DMS79 (cell line): ENCODE results near the gene RNASE4.
"Not testable (repeated sequence)": the region's sequence is repeated elsewhere in the genome, so short reads cannot be mapped to it uniquely, and the experiment has no call there.

Experiments
- DNase-seq: peaks from one replicate; lab custom pipeline; 2025; lab: John Stamatoyannopoulos, UW

RNASE4 gene

DNA sequence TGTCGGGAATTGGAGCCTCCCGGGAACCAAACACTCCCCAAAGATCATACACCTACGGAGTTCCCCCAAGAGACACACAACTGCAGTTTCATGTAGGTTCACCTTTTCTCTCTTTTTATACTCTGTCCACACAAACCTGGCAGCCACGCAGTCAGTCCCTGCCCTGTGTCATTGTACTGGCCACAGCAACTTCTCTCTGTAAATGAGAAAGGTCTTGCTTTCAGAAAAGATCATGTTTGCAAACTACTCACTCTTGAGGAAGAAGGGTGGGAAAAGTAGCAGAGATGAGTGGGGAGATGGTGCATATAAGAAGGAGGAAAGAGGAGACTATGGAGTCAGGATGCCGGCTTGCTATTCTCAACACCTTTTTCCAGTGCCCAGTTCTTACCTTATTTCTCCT, 14.6 kb downstream of the RNASE4 start:
- no peak for DNase-seq

DNA sequence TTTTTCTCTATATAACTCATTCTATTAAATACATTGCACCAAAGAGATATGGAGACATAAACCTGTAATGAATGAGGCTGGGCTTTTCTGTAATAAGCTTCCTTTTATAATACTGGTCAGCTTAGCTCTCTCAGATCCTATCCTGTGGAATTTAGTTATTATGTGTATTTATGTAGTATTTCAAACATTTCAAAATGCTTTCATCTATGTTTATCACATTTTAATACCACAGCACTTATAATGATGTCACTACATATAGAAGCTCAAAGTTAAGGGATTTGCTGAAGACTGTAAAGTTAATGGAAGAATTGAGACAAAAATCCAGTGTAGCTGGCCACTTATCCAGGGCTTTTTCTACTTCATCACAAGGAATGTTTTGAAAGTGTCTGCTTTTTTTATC, 15.6 kb downstream of the RNASE4 start:
- no peak for DNase-seq

DNA sequence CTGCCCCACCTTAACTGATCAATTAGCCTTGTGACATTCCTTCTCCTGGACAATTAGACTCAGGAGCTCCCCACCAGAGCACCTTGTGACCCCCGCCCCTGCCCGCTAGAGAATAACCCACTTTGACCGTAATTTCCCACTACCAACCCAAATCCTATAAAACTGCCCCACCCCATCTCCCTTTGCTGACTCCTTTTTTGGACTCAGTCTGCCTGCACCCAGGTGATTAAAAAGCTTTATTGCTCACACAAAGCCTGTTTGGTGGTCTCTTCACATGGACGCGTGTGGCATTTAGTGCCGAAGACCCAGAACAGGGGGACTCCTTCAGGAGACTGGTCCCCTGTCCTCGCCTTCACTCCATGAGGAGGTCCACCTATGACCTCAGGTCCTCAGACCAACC, 16.6 kb downstream of the RNASE4 start:
- DNase-seq, result not testable (repeated sequence)

DNA sequence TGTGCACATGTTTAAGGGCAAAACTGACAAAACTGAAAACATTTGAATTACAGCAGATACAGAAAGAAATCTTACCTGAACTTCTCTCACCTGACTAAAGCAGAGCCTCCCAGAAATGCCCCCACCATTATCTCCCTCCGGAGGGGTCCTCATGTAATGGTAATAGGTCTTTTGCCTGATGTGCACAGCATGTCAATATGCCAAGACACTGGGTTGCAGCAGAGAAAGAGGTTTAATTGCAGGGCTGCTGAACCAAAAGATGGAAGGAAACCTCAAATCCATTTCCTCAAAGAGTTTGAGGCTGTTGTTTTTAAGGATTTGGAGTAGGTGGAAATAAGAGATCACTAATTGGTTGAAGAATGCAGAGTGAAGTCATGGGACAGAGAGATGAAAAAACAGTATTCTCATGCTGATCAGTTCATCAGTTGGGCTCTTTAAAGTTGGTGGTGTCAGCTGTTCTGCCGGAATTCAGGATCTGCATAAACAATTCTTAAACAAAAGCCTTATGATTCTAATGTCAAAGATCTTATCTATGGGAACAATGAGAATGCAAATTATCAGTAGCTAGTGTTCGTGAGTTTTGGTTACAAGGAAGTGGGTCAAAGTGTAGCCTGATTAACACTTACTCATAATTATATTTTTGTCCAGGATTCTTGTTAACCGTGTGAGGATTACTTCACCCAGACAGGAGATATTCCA, 22.4 kb downstream of the RNASE4 start:
- no peak for DNase-seq

DNA sequence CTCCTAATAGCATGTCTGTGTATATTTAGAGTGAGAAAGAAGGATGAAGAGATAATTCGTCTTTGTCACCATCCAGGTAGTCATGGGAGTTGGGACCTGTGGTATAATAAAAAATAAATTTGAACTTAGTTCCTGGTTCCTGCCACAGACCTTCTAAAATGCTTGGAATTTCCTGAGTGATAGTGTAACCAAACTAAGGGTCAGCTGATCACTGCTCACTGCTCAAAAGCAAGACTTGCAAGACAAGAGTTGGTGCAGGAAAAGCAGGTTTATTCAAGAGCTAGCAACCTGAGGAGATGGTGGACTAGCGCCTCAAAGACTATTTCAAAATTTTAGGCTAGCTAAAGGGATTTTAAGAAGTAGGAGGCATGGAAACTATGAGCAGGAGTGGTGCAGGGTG, 23.3 kb downstream of the RNASE4 start:
- no peak for DNase-seq

DNA sequence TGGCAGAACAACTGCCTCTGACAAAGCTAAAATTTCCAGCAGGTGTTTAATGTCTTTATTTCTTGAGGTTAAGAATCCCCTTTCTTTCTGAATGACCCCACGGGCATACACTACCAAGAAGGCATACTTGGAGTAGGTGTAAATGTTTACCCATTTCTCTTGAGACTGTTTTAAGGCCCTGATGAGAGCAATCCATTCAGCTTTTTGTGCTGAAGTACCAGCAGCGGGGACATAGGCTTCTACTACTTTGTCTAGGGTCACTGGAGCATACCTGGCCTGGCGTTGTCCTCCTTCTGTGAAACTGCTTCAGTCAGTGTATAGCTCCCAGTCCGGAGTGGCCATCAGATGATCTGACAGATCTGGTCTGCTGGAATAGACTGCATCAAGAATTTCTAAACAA, 26.9 kb downstream of the RNASE4 start:
- DNase-seq, result no peak

DNA sequence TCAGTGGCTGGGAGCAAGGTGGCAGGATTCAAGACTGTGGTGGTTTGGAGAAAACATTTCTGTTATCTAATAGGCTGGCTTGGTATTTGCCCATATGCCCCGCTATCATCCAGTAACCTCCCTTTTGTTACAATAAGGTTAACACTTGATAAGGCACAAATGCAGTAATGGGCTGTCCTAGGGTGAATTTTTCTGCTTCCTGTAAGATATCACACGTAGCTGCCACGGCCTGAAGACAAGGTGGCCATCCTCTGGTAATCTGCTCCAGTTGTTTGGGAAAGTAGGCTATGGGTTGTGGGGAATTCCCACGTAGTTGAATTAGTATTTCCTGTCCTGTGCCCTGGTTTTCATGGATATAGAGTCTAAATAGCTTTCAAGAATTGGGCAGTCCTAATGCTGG, 27.3 kb downstream of the RNASE4 start:
- no peak for DNase-seq

DNA sequence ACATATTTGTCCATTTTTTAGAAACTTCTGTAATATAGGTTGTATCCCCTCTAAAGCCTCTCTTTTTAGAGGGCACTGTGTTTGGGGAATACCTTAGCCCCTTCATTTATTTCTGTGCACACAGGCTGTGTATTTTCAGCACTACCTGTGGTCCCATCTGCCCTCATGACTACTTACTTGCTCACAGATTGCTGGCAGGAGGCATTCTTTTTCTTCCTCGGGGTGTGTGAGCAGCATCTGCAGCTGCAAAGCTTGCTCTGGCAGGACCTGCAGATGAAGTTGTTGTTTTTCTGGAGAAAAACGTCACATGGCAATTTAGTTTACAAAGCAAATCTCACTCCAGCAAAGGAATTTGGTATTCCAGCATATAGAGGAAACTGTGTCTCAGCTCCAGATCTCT, 28.5 kb downstream of the RNASE4 start:
- DNase-seq, result no peak

DNA sequence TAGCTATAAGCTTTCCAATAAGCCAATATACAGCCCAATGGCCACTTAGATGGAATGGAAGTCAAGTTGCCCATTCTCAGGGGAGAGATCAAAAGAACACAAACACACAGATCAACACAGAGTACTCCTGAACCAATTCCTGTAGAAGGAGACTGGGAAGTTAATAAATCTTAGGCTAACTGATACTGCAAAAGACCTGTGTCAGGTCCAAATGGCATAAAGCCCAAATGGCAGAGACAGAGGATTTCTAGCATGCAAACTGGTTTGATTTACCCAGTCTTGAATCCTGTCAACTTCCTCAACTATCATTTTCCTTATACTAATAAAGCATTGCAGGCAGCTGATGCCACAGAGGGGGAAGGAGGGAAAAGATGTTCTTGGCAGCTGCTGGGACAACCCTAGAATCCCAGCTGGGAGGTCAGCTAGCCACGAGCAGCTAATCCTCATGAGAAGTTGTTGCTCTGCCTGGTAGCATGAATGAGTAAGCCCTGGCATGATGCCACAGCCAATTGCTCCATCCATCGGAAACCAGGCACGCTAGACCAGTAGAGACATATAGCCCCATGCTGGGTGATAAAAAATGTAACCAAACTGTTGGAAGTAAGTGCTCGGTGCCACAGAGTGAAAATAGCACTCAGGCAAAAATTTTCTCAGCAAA, 30.4 kb downstream of the RNASE4 start:
- no peak for DNase-seq

DNA sequence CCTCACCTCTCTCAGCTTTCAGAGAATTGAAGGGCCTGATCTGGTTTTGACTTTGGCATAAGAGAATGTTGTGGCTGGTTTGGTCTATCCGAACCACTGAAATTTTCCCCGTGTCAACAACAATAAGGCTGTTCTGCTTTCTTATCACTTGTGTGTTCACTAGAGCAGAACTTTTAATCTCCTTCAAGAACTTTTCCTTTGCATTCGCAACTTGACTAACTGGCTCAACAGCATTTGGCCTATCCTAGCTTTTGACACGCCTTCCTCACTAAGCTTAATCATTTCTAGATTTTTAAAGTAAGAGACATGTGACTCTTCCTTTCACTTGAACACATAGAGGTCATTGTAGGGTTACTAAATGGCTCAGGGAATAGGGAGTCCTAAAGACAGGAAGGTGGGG, 35.4 kb downstream of the RNASE4 start:
- DNase-seq, result no peak

DNA sequence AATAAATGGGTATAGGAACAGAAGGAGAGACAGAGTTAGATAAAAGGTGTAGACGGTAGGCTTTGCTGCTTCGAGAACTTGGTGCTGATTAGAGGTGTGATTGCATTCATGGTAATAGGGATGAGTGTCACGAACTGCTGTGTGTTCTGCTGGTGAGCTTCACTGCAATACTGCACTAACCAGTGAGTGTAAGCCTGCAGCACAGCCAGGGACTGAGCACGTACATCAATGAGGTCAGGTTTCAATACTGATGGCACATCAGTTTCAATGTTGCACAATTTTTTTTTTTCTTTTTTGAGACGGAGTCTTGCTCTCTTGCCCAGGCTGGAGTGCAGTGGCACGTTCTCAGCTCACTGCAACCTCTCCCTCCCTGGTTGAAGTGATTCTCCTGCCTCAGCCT, 36.4 kb downstream of the RNASE4 start:
- DNase-seq, result no peak

DNA sequence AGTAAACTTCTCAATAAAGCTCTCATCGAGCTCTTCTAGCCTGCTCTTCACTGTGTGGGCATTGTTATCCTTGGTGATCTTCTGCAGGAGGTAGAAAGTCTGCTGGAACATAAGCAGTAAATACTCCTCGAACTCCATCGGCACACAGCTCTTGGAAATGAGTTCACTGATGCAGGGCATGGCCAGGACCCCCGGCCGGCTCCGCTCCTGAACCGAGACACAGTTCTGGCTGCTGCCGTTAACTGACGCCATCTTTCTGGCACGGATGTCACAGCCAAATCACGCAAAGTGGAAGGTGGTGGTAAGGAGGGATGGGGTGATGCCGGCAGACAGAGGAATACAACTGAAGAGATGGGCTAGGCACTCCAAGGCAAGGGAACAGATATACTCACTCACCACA, 37.7 kb downstream of the RNASE4 start:
- no peak for DNase-seq

DNA sequence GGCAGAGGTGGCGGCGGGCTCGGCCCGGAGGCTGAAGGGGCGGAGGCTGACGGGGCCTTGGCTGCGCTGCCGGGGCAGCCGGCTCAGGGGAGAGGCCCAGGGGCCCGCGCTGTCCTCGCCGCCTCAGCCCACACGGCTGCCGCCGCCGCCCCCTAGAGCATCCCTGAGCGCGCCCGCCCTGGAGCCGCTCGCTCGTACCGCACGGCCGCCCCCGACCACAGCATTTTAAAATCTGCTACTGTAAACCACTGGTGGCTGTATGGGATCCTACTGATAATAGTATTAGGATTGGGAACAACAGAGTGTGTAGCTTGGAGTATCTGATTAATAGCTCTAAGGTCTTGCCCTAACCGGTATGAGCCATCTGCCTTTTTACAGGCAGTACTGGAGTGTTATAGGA, 39.1 kb downstream of the RNASE4 start:
- DNase-seq, result no peak

DNA sequence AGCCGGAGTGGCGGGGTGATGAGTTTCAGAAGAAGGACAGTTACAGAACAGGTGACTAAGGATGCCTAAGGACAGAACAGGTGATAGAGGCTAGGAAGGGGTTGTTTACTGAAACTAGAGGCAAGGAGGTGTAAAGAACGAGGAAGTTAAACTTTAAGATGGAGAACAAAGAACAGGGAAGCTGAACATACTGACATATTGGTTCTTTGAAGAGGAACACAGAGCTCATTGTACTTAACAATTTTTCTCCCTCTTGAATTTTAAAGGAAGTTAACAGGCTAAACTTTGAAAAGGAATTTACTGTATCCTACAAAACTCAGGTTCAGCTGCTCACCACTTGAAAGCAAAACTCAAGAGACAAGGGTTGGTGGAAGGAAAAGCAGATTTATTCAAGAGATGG, 41.8 kb downstream of the RNASE4 start:
- DNase-seq, result not testable (repeated sequence)

DNA sequence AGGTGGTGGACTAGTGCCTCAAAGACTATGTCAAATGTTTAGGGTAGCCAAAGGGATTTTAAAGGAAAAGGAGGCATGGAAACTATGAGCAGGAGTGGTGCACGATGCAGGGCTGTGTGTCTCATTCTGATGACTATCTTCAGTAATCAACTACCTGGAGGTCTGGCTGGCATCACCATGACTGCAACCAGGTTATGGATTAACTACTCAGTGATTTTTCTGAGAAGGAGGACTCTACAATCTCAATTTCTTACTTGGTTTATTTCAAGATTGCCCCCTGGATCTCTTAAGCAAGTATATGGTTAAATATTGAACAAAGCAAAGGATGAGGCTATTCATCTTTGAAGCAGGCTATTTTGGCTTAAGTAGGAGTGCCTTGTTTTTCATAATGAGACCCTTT, 42.2 kb downstream of the RNASE4 start:
- DNase-seq, result no peak

DNA sequence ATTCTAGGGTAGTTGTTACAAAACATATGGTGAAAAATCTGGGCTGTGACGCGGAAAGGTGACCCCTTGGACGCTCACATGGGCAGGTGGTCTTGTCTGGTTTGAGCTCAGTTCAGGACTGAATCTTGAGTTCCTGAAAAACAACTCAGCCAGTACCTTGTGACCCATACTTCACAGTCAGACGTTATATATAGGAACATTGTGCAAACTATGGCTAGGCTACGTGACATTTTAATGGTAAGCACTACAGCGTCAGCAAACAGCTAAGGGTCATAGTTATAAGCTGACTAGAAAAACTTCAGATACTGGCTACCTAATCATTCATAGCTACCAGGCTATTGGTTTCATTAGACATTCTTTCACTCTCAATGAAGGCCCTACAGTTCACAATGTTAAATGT, 46.5 kb downstream of the RNASE4 start:
- no peak for DNase-seq

DNA sequence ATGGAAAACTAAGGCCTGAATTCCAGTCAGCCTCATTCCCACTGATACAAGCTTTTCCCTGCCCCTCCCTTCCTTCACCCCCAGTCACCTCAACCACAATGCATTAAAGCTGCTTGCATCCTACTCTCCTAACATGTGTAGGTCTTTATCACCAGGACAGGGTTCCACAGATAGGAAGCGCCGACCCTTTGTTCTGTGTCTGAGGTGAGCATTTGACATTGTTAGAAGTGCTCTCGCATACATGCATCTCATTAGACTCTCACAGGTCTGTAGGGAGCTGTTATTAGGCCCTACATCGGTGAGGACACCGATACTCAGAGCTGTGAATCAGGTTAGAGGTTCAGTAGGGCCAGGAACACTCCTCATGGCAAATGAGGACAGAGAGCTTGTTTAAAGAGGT, 48.1 kb downstream of the RNASE4 start:
- no peak for DNase-seq

DNA sequence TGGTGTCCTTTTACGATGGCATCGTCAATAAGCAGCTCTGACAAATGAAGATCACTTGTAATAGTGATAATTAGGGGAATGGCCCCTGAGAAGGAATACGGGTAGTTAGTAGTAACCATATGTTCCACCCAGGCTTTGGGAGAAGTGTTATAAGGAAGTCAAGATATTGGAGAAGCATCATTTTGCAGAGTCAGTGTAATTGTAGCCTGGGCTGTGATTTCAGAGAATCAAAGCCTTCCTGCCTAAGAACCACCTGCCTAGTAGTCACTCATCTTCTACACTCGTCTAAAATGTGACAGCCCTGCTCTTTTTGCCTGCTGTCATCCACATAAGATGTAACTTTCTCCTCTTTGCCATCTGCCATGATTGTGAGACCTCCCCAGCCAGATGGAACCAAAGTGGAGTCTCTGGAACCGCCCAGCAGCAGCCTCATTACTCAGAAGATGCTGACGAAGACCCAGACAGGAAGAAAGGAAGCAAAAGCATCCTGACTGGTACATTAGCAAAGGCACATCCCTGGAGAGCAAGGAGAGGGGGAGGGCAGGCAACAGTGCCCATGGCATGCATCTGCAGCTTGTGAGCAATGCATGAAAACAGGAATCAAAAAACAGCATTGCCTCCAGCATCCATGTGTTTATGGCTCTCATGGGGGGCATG, 48.7 kb downstream of the RNASE4 start:
- no peak for DNase-seq

DNA sequence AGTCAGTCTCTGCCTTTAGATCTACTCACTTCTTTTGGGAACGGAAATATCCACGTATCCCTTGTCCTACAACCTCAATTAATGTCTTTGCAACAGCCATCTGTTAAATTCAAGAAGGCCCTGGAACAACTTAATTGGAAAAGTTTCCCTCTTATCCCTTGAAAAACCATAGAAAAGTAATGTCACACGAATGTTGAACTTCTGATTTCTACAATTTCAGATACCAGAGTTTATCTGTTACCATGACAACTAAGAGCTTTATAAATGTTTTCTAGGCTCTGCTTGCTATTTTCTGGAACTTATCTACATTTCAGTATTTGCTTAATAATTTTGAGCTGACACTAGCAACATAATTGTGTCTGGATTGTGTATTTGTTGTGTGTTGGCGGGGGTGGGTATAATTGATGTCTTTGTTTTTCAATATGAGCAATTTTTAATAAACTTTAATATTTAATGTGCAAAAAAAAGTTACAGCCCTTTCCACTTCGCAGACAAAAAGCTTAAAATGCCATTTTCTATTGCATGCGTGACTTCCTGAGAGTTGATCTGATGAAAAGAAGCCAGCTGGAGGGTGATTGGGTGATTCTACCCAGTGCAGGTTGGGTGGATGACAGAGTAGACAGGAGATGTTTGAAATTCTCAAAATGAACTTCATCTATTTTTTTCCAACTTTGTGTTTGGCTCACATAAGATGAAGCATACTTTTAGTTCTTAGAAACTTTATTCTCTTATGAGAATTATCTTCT, 49.5 kb downstream of the RNASE4 start:
- DNase-seq, result no peak

DNA sequence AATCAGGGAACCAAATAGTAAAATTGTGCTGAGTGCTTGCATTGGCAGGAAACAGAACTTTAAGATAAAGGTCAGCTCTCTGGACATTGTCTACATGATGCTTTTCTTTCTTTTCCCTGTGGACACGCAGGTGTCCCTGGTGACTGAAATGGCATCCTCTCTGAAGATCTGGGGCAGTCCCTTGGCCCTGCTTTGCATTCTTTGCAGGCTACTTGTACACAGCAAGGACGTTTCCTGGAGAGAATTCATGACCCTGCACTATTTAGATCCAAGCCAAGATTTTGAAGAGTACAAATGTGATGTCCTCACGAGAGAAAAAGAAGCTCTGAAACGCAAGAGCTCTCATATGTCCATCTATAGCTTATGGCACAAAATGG, 50.1 kb downstream of the RNASE4 start:
- DNase-seq, result no peak

DNA sequence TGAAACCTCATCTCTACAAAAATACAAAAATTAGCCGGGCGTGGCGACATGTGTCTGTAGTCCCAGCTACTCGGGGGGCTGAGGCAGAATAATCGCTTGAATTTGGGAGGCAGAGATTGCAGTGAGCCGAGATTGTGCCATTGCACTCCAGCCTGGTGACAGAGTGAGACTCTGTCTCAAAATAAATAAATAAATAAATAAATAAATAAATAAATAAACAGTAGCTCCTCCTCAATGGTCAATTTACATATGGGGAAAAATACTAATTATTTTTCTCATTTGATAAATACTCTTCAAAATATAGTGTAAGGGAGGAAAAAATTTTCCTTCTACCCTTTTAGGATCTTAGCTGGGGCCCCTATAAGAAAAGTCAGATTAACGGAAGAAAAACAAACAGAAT, 53.9 kb downstream of the RNASE4 start:
- not testable (repeated sequence) for DNase-seq

DNA sequence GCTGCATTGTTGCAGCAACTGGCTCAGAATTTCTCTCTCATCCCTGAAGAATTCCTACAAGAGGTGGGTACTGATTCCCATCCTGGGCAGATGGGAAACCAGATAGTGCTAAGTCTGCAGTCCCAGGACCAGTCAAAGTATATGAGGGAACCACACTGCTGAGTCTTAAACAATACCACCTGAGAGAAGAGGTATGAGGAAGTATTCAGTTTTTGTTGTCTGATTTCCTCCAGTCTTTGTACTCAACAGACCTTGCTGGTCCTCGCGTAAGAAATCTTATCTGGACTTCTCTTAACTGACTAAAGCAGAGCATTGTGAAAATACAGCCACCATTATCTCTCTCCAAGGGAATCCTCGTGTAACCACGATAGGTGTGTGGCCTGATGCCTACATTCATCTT, 57.8 kb downstream of the RNASE4 start:
- DNase-seq, result no peak

DNA sequence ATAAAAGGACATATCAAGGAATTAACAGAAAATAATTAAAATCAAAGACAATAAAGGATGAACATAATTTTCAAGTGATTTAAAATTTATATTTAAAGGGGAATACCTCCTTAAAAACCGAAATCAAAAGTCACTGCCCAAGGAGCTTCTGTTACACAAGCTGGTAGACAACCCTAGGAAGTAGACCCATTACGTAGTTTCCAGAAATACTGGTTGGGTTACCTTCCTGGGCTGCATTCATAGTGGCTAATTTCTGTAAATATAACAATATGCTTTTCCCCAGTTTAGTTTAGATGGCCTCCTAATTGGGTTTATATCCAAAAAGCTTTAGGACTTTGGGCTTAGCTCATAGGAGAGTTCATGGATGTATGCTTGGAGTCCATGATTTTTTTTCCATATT, 59.2 kb downstream of the RNASE4 start:
- DNase-seq, result no peak
